ENCODE data around the gene CYP3A5.

- TF ChIP-seq, protein P1, sequence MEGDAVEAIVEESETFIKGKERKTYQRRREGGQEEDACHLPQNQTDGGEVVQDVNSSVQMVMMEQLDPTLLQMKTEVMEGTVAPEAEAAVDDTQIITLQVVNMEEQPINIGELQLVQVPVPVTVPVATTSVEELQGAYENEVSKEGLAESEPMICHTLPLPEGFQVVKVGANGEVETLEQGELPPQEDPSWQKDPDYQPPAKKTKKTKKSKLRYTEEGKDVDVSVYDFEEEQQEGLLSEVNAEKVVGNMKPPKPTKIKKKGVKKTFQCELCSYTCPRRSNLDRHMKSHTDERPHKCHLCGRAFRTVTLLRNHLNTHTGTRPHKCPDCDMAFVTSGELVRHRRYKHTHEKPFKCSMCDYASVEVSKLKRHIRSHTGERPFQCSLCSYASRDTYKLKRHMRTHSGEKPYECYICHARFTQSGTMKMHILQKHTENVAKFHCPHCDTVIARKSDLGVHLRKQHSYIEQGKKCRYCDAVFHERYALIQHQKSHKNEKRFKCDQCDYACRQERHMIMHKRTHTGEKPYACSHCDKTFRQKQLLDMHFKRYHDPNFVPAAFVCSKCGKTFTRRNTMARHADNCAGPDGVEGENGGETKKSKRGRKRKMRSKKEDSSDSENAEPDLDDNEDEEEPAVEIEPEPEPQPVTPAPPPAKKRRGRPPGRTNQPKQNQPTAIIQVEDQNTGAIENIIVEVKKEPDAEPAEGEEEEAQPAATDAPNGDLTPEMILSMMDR (conservative IDR thresholded peaks at IDR 0.05; ENCODE audit: low read depth, low read length), result no peak
- TF ChIP-seq USF2 (IDR thresholded peaks at IDR 0.05; ENCODE audit: low read depth, low read length) (no peak), SMC3 (IDR thresholded peaks at IDR 0.05; ENCODE audit: low read depth, low read length) (no peak), RAD21 (IDR thresholded peaks at IDR 0.05; ENCODE audit: low read length) (no peak), MAZ (IDR thresholded peaks at IDR 0.05; ENCODE audit: borderline replicate concordance, low read depth, low read length) (no peak), POLR2A (IDR thresholded peaks at IDR 0.05; ENCODE audit: low read depth, low read length) (no peak), CEBPB (IDR thresholded peaks at IDR 0.05; ENCODE audit: low read depth, low read length) (no peak), RFX5 (IDR thresholded peaks at IDR 0.05; ENCODE audit: low read depth, low read length) (no peak), FOS (IDR thresholded peaks at IDR 0.05; ENCODE audit: low read depth, low read length) (no peak), CHD1 (IDR thresholded peaks at IDR 0.05; ENCODE audit: low read depth, low read length) (no peak), BHLHE40 (IDR thresholded peaks at IDR 0.05; ENCODE audit: low read depth, low read length) (no peak), RCOR1 (IDR thresholded peaks at IDR 0.05; ENCODE audit: insufficient replicate concordance, low read length) (no peak), MAFK (IDR thresholded peaks at IDR 0.05; ENCODE audit: low read depth, low read length) (no peak)
- TF ChIP-seq, protein P2, sequence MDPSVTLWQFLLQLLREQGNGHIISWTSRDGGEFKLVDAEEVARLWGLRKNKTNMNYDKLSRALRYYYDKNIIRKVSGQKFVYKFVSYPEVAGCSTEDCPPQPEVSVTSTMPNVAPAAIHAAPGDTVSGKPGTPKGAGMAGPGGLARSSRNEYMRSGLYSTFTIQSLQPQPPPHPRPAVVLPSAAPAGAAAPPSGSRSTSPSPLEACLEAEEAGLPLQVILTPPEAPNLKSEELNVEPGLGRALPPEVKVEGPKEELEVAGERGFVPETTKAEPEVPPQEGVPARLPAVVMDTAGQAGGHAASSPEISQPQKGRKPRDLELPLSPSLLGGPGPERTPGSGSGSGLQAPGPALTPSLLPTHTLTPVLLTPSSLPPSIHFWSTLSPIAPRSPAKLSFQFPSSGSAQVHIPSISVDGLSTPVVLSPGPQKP (IDR thresholded peaks at IDR 0.05; ENCODE audit: borderline replicate concordance, low read depth, low read length), result no peak
Observed at GRCh38 chr7:99719996-99720769, 40.4 kb upstream of the CYP3A5 start.

Measured in IMR-90 (cell line).